Neural cell (in vitro differentiated cells): Measurements from ENCODE around the gene S100A11. TPM values are rescaled to one million over a fixed set of nuclear protein-coding genes. Genes with fewer than 3 reads are reported as not detected.

Source experiments
- H2AFZ ChIP-seq: fragments of 200-600, 300-800 bp; sonication (generic), shearing (Covaris generic); 2 replicates; pipeline ENCODE4 v1.6.0; 2014; ENCODE audit warnings: low read depth, mild to moderate bottlenecking, antibody characterized with exemption, low read length, moderate library complexity
- H3F3A ChIP-seq: fragments of 200-600 bp; shearing (Covaris generic); 2 replicates; pipeline ENCODE4 v1.6.1; 2016; ENCODE audit warnings: mild to moderate bottlenecking, moderate library complexity, mixed read lengths, antibody characterized with exemption, low read length; ENCODE audit not compliant: insufficient read depth, poor library complexity, severe bottlenecking
- H3K27ac ChIP-seq: fragments of 200-600, 300-800 bp; sonication (generic), shearing (Covaris generic); 2 replicates; pipeline ENCODE4 v1.5.1; 2014; ENCODE audit warnings: mild to moderate bottlenecking, low read length, moderate library complexity
- H3K27me3 ChIP-seq: fragments of 300-800, 200-600 bp; sonication (generic), shearing (Covaris generic); 2 replicates; pipeline ENCODE4 v1.6.0; 2014; ENCODE audit warnings: mild to moderate bottlenecking, low read depth, low read length, moderate library complexity; ENCODE audit not compliant: insufficient read depth
- H3K36me3 ChIP-seq: fragments of 300-800, 200-600 bp; sonication (generic), shearing (Covaris generic); 2 replicates; pipeline ENCODE4 v1.5.1; 2014; ENCODE audit warnings: mild to moderate bottlenecking, antibody characterized with exemption, low read length, moderate library complexity; ENCODE audit not compliant: insufficient read depth
- H3K4me2 ChIP-seq: fragments of 300-800, 200-600 bp; sonication (generic), shearing (Covaris generic); 2 replicates; pipeline ENCODE4 v1.6.0; 2014; ENCODE audit warnings: mild to moderate bottlenecking, low read length
- H3K4me3 ChIP-seq: fragments of 300-800, 200-600 bp; sonication (generic), shearing (Covaris generic); 2 replicates; pipeline ENCODE4 v1.5.1; 2014; ENCODE audit warnings: mild to moderate bottlenecking, low read length, moderate library complexity
- H3K79me2 ChIP-seq: fragments of 200-600 bp; shearing (Covaris generic); replicated peaks from 2 replicates; pipeline ENCODE4 v1.6.0; 2014; ENCODE audit warnings: mild to moderate bottlenecking, low read length, moderate library complexity; ENCODE audit not compliant: insufficient read depth
- H3K9ac ChIP-seq: fragments of 300-800, 200-600 bp; sonication (generic), shearing (Covaris generic); 2 replicates; pipeline ENCODE4 v1.6.1; 2016; ENCODE audit warnings: mild to moderate bottlenecking, low read length, mixed read lengths
- H3K9me2 ChIP-seq: fragments of 200-600 bp; shearing (Covaris generic); 2 replicates; pipeline ENCODE4 v1.6.1; 2016; ENCODE audit warnings: mild to moderate bottlenecking, low read length, mixed read lengths; ENCODE audit not compliant: insufficient read depth
- H3K9me3 ChIP-seq: fragments of 200-600, 300-800 bp; sonication (generic), shearing (Covaris generic); 2 replicates; pipeline ENCODE4 v1.6.1; 2016; ENCODE audit warnings: mild to moderate bottlenecking, mixed run types, low read length, moderate library complexity, mixed read lengths
- H4K20me1 ChIP-seq: fragments of 200-600 bp; shearing (Covaris generic); 2 replicates; pipeline ENCODE4 v1.6.1; 2016; ENCODE audit warnings: mild to moderate bottlenecking, mixed run types; ENCODE audit not compliant: insufficient read depth
- CTCF ChIP-seq: fragments of 450-650 bp; IDR thresholded peaks from 2 replicates; pipeline ENCODE4 v1.5.1; 2014; ENCODE audit warnings: antibody characterized with exemption, mild to moderate bottlenecking, moderate library complexity; ENCODE audit not compliant: poor library complexity, severe bottlenecking
- EP300 ChIP-seq: fragments of 450-650 bp; conservative IDR thresholded peaks from 2 replicates; pipeline ENCODE4 v1.6.1; 2014; ENCODE audit warnings: antibody characterized with exemption, mild to moderate bottlenecking, moderate library complexity; ENCODE audit not compliant: poor library complexity, severe bottlenecking
- EZH2 ChIP-seq: fragments of 200-600, 300-800 bp; shearing (Covaris generic), sonication (generic); IDR thresholded peaks from 2 replicates; pipeline ENCODE4 v1.6.1; 2014; ENCODE audit warnings: antibody characterized with exemption, low read length, borderline replicate concordance, mild to moderate bottlenecking; ENCODE audit not compliant: insufficient read depth, poor library complexity, severe bottlenecking
- MXI1 ChIP-seq: fragments of 450-650 bp; conservative IDR thresholded peaks from 2 replicates; pipeline ENCODE4 v1.6.1; 2014; ENCODE audit warnings: antibody characterized with exemption, mild to moderate bottlenecking; ENCODE audit not compliant: poor library complexity, severe bottlenecking
- POLR2AphosphoS5 ChIP-seq: IDR thresholded peaks from 2 replicates; pipeline ENCODE4 v1.6.1; 2012
- RAD21 ChIP-seq: fragments of 450-650 bp; conservative IDR thresholded peaks from 2 replicates; pipeline ENCODE4 v1.6.1; 2014; ENCODE audit warnings: antibody characterized with exemption, mild to moderate bottlenecking, moderate library complexity
- REST ChIP-seq: IDR thresholded peaks from 2 replicates; pipeline ENCODE4 v1.6.1; 2012; ENCODE audit warnings: borderline replicate concordance
- SMC3 ChIP-seq: fragments of 450-650 bp; conservative IDR thresholded peaks from 2 replicates; pipeline ENCODE4 v1.6.1; 2014; ENCODE audit warnings: antibody characterized with exemption, mild to moderate bottlenecking, moderate library complexity; ENCODE audit not compliant: poor library complexity
- TAF1 ChIP-seq: IDR thresholded peaks from 2 replicates; pipeline ENCODE4 v1.6.1; 2012; ENCODE audit warnings: low read depth
- polyA plus RNA-seq: library from polyadenylated mRNA; depleted of rRNA; stranded (reverse); fragments of >200 nt; gene quantifications from 2 replicates; pipeline ENCODE4 v1.2.3, GENCODE V29; 2014

S100A11 gene
- polyA plus RNA-seq, 1 donor from 2014 or later = not detected

DNA sequence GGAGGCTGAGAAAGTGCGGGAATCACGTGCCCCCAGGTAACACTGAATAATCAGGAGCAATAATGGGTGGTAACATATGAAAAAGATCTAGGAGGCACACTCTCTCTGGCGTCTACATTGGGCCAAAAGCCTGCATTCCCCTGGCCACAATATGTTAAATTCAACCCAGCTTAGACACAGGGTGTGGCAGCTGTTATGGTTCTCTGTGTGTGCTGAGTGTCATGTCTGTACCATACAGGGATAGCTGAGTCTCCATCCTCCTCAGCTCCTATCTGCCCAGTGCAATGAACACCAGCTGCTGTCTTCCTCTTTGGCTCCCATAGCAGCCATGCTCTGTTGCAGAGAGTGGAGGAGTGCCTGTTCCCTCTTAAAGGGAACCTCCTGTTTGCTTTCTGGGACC, 14.3 kb downstream of the S100A11 start:
- no peak overlapping the region for H3K9ac ChIP-seq
- no peaks in the 10 kb centered on the region for H3K9me3 ChIP-seq
- no peaks in the 10 kb centered on the region for H3F3A ChIP-seq
- H3K4me2 ChIP-seq = no peak overlapping the region
- H3K4me3 ChIP-seq = no peak overlapping the region
- no peaks in the 10 kb centered on the region for H3K79me2 ChIP-seq
- H4K20me1 ChIP-seq = no peaks in the 10 kb centered on the region
- no peak overlapping the region for H2AFZ ChIP-seq
- H3K27ac ChIP-seq = no peak overlapping the region
- TF ChIP-seq CTCF (no peak), TAF1 (no peak), MXI1 (no peak), REST (no peak), POLR2AphosphoS5 (no peak), SMC3 (no peak), EP300 (no peak), EZH2 (no peak), RAD21 (no peak)
- no peaks in the 10 kb centered on the region for H3K36me3 ChIP-seq
- no peaks in the 10 kb centered on the region for H3K27me3 ChIP-seq
- H3K9me2 ChIP-seq = no peaks in the 10 kb centered on the region

DNA sequence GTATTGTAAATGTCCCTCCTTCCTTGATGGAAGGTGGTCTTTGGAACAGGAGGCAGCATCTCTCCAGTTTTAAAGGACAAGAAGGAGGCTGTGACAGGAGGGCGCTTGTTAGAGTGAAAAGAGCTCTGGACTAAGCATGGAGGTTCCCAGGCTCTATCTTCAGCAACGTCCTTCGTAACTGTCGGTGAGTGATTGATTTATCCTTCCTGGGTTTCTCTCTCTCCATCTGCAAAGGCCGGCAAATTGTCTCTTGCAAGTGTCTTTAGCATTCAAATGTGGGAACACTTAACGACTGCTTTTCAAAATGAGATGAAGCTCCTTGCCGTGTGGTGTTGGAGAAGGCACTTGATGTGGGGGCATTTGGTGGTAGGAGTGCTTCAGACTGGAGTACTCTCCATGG, 15.2 kb downstream of the S100A11 start:
- no peak overlapping the region for H3K4me2 ChIP-seq
- TF ChIP-seq EP300 (no peak), CTCF (no peak)
- no peaks in the 10 kb centered on the region for H3K9me3 ChIP-seq
- H3K4me3 ChIP-seq = no peak overlapping the region
- no peak overlapping the region for H3K9ac ChIP-seq
- no peak overlapping the region for H3K27ac ChIP-seq
- H3K9me2 ChIP-seq = no peaks in the 10 kb centered on the region
- H3K36me3 ChIP-seq = no peaks in the 10 kb centered on the region
- H3K79me2 ChIP-seq = no peaks in the 10 kb centered on the region
- H2AFZ ChIP-seq = no peak overlapping the region
- no peaks in the 10 kb centered on the region for H3K27me3 ChIP-seq
- H4K20me1 ChIP-seq = no peaks in the 10 kb centered on the region
- H3F3A ChIP-seq = no peaks in the 10 kb centered on the region
